ENCODE measurements around the gene MYH9.

MYH9 gene

DNA sequence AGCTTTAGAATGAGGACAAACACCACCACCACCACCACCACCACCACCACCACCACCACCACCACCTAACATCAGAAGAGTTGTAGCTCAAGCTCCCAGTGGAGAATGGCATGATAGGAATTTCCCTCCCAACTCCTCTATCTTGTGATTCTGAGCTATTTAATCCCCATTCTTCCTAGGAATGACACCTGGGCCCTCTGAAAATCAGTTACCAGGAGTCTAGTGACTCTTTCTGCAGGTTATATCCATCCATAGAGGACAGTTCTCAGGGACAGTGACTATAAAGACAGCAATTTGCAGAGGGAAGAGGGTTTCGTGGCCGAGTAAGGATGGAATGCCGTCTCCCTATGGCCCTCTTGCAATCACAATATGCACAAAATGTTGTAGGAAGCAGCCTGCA, 27.8 kb downstream of the MYH9 start:
- Histone ChIP-seq H3K27ac (ENCODE audit: low read depth, low read length, poor library complexity, severe bottlenecking) (peak overlapping the region; percentile 64), H3K4me2 (ENCODE audit: low read length) (no peak overlapping the region; the same call in 1 of the 2 replicates), H3F3A (ENCODE audit: insufficient read depth, low read length) (no peaks in the 10 kb centered on the region)

DNA sequence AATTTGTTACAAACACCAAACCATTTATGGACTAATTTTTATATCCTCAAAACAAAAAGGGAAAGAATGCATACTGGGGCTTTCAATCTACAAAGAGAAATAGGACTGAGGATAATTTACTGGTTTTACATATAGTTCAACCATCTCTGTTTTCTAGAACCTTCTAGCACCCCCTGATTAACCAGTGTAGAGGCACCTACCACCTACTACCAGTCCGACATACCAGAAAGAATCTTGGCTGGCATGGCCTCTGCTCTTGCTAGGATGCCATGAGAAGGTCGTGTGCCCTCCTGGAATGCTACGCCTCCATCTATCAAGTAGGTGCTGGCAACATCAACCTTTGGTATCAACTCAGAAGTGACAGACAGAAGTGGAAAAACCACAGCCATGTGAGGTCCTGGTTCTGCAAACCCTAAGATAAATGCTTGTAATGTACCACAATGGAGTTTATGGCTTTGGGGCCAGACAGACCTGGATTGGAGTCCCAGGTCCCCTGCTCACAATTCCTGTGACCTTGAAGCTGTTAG, 28.2 kb downstream of the MYH9 start:
- H4K20me1 ChIP-seq (ENCODE audit: insufficient read depth, low read length) = no peaks in the 10 kb centered on the region
- peak overlapping the region; percentile 64 for H3K27ac ChIP-seq (ENCODE audit: low read depth, low read length, poor library complexity, severe bottlenecking)
- no peak overlapping the region for H3K9ac ChIP-seq (ENCODE audit: low read length)

More for the DNA sequence above, 27.8 kb downstream of the MYH9 start:
- Histone ChIP-seq H3K79me2 (ENCODE audit: insufficient read depth, low read length) (peaks cover 93% of the 10 kb centered on the region), H3K9ac (ENCODE audit: low read length) (no peak overlapping the region), H3K36me3 (ENCODE audit: insufficient read depth, low read length) (peaks cover 13% of the 10 kb centered on the region; the same call in 1 of the 2 replicates), H3K9me2 (ENCODE audit: low read depth, low read length) (no peaks in the 10 kb centered on the region), H4K20me1 (ENCODE audit: insufficient read depth, low read length) (no peaks in the 10 kb centered on the region), H2AFZ (ENCODE audit: low read length) (no peak overlapping the region), H3K4me3 (ENCODE audit: low read depth, low read length, poor library complexity, severe bottlenecking) (no peak overlapping the region), H3K9me3 (ENCODE audit: low read length) (no peaks in the 10 kb centered on the region), H3K27me3 (ENCODE audit: insufficient read depth, low read length) (no peaks in the 10 kb centered on the region), H3K4me1 (ENCODE audit: insufficient read depth, low read length, severe bottlenecking) (peaks cover 98% of the 10 kb centered on the region)
- TF ChIP-seq CTCF (IDR thresholded peaks at IDR 0.05; ENCODE audit: low read length) (no peak), EZH2 (IDR thresholded peaks at IDR 0.05; ENCODE audit: borderline replicate concordance, low read length) (no peak)

GRCh38 chr22:36358533-36359469, 29.0 kb downstream of the MYH9 start:
- H3K9me3 ChIP-seq (ENCODE audit: low read length) = no peaks in the 10 kb centered on the region
- H3F3A ChIP-seq (ENCODE audit: insufficient read depth, low read length) = no peaks in the 10 kb centered on the region
- no peaks in the 10 kb centered on the region for H3K27me3 ChIP-seq (ENCODE audit: insufficient read depth, low read length)
- H3K79me2 ChIP-seq (ENCODE audit: insufficient read depth, low read length) = peaks cover 94% of the 10 kb centered on the region
- TF ChIP-seq EZH2 (IDR thresholded peaks at IDR 0.05; ENCODE audit: borderline replicate concordance, low read length) (no peak), CTCF (IDR thresholded peaks at IDR 0.05; ENCODE audit: low read length) (no peak)
- H3K9me2 ChIP-seq (ENCODE audit: low read depth, low read length) = no peaks in the 10 kb centered on the region
- H3K9ac ChIP-seq (ENCODE audit: low read length) = no peak overlapping the region
- no peak overlapping the region for H2AFZ ChIP-seq (ENCODE audit: low read length)
- H3K4me2 ChIP-seq (ENCODE audit: low read length) = peak overlapping the region; percentile 1; the same call in 1 of the 2 replicates
- H3K4me3 ChIP-seq (ENCODE audit: low read depth, low read length, poor library complexity, severe bottlenecking) = no peak overlapping the region
- peak overlapping the region; percentile 64 for H3K27ac ChIP-seq (ENCODE audit: low read depth, low read length, poor library complexity, severe bottlenecking)
- no peaks in the 10 kb centered on the region for H4K20me1 ChIP-seq (ENCODE audit: insufficient read depth, low read length)
- peaks cover 91% of the 10 kb centered on the region for H3K4me1 ChIP-seq (ENCODE audit: insufficient read depth, low read length, severe bottlenecking)
- peaks cover 15% of the 10 kb centered on the region for H3K36me3 ChIP-seq (ENCODE audit: insufficient read depth, low read length)

More for the DNA sequence above, 28.2 kb downstream of the MYH9 start:
- no peak overlapping the region for H2AFZ ChIP-seq (ENCODE audit: low read length)
- TF ChIP-seq EZH2 (IDR thresholded peaks at IDR 0.05; ENCODE audit: borderline replicate concordance, low read length) (no peak), CTCF (IDR thresholded peaks at IDR 0.05; ENCODE audit: low read length) (no peak)
- H3K9me3 ChIP-seq (ENCODE audit: low read length) = no peaks in the 10 kb centered on the region
- H3K4me1 ChIP-seq (ENCODE audit: insufficient read depth, low read length, severe bottlenecking) = peaks cover 98% of the 10 kb centered on the region
- H3K4me2 ChIP-seq (ENCODE audit: low read length) = peak overlapping the region; percentile 1; the same call in 1 of the 2 replicates
- no peak overlapping the region for H3K4me3 ChIP-seq (ENCODE audit: low read depth, low read length, poor library complexity, severe bottlenecking)
- H3K9me2 ChIP-seq (ENCODE audit: low read depth, low read length) = no peaks in the 10 kb centered on the region
- no peaks in the 10 kb centered on the region for H3K27me3 ChIP-seq (ENCODE audit: insufficient read depth, low read length)
- H3K79me2 ChIP-seq (ENCODE audit: insufficient read depth, low read length) = peaks cover 94% of the 10 kb centered on the region
- H3K36me3 ChIP-seq (ENCODE audit: insufficient read depth, low read length) = peaks cover 13% of the 10 kb centered on the region; the same call in 1 of the 2 replicates
- no peaks in the 10 kb centered on the region for H3F3A ChIP-seq (ENCODE audit: insufficient read depth, low read length)

All from OCI-LY1 (cell line).